GM12878 (cell line): Measurements from ENCODE around the gene ZBTB22. TPM values are rescaled to one million over a fixed set of nuclear protein-coding genes. Genes with fewer than 3 reads are reported as not detected.

Experiments
- ATF7 ChIP-seq: fragments of 450-650 bp; IDR thresholded peaks from 2 replicates; pipeline ENCODE4 v1.6.1; 2016; ENCODE audit warnings: low read depth, mild to moderate bottlenecking
- BCL11A ChIP-seq: IDR thresholded peaks from 2 replicates; pipeline ENCODE4 v1.6.1; 2011; ENCODE audit warnings: low read depth, low read length
- FOXM1 ChIP-seq: IDR thresholded peaks from 2 replicates; pipeline ENCODE4 v1.6.1; 2012; ENCODE audit warnings: low read depth, mild to moderate bottlenecking, inconsistent platforms, low read length, moderate library complexity
- GATAD2B ChIP-seq: fragments of 450-650 bp; conservative IDR thresholded peaks from 2 replicates; pipeline ENCODE4 v1.6.1; 2017; ENCODE audit warnings: low read depth, mild to moderate bottlenecking, moderate library complexity
- KLF5 ChIP-seq: fragments of 450-650 bp; IDR thresholded peaks from 2 replicates; pipeline ENCODE4 v1.6.1; 2014; ENCODE audit warnings: mild to moderate bottlenecking; ENCODE audit not compliant: partially characterized antibody
- MEF2B ChIP-seq: fragments of 450-650 bp; IDR thresholded peaks from 2 replicates; pipeline ENCODE4 v1.6.1; 2018; ENCODE audit warnings: mild to moderate bottlenecking, moderate library complexity; ENCODE audit not compliant: partially characterized antibody, poor library complexity, severe bottlenecking
- PAX5 ChIP-seq: IDR thresholded peaks from 2 replicates; pipeline ENCODE4 v1.6.1; 2011; ENCODE audit warnings: low read depth, low read length, borderline replicate concordance
- SIN3A ChIP-seq: IDR thresholded peaks from 2 replicates; pipeline ENCODE4 v1.6.1; 2012; ENCODE audit warnings: low read depth, low read length, improper control_type of control experiment
- STAT1 ChIP-seq: fragments of 450-650 bp; conservative IDR thresholded peaks from 2 replicates; pipeline ENCODE4 v1.6.1; 2014; ENCODE audit warnings: antibody characterized with exemption, mild to moderate bottlenecking
- polyA plus RNA-seq, 11 experiments: library from polyadenylated mRNA; depleted of rRNA in 4 of 11; unstranded in 6 of 11; stranded (reverse) in 5 of 11; fragments of >200 nt; fragmentation: Nextera tagmentation in 4 of 11; fragmentation: Illumina TruSeq in 1 of 11; extraction: Ambion mirVana in 4 of 11; extraction: Trizol in 1 of 11; gene quantifications; 1 replicate in 1 of 11; 2 replicates in 10 of 11; pipeline versions ENCODE4 v1.2.1 to v1.2.3, GENCODE V29; 2011 to 2016; ENCODE audit warnings: inconsistent platforms in 2 of 11, missing spikeins in 2 of 11, low read depth in 1 of 11
- total RNA-seq, 4 experiments: library from RNA; depleted of rRNA in 3 of 4; stranded (reverse); fragments of >200 nt in 3 of 4; fragmentation: Illumina TruSeq in 1 of 4; extraction: Trizol in 1 of 4; gene quantifications; 2 replicates each; pipeline versions ENCODE4 v1.2.1 to v1.2.3, GENCODE V29; 2013 to 2021
- TF ChIP-seq, protein P1 (sequence below): IDR thresholded peaks from 2 replicates; pipeline ENCODE4 v1.6.1; 2012; ENCODE audit warnings: improper control_type of control experiment, low read depth, low read length; ENCODE audit not compliant: insufficient replicate concordance
- TF ChIP-seq, protein P2 (sequence below): fragments of 450-650 bp; IDR thresholded peaks from 2 replicates; pipeline ENCODE4 v1.6.1; 2014; ENCODE audit warnings: mild to moderate bottlenecking
- TF ChIP-seq, protein P3 (sequence below): fragments of 150-350 bp; IDR thresholded peaks from 2 replicates; pipeline ENCODE4 v1.6.1; 2014; ENCODE audit warnings: mild to moderate bottlenecking, low read depth, low read length
- TF ChIP-seq, protein P4 (sequence below): fragments of 450-650 bp; formaldehyde crosslinking; IDR thresholded peaks from 2 replicates; pipeline ENCODE4 v1.4.0; 2020; ENCODE audit warnings: mild to moderate bottlenecking, moderate library complexity
- TF ChIP-seq, protein P5 (sequence below): fragments of 450-650 bp; IDR thresholded peaks from 2 replicates; pipeline ENCODE4 v1.6.1; 2017; ENCODE audit warnings: antibody characterized with exemption, mild to moderate bottlenecking, moderate library complexity

Gene ZBTB22
- total and polyA plus RNA-seq, 10 of the 15 experiments (the other 5 are each of a cell fraction or from before 2014, with no cell fraction given) = 0.11 to 9.9 (median 4.8) TPM

DNA sequence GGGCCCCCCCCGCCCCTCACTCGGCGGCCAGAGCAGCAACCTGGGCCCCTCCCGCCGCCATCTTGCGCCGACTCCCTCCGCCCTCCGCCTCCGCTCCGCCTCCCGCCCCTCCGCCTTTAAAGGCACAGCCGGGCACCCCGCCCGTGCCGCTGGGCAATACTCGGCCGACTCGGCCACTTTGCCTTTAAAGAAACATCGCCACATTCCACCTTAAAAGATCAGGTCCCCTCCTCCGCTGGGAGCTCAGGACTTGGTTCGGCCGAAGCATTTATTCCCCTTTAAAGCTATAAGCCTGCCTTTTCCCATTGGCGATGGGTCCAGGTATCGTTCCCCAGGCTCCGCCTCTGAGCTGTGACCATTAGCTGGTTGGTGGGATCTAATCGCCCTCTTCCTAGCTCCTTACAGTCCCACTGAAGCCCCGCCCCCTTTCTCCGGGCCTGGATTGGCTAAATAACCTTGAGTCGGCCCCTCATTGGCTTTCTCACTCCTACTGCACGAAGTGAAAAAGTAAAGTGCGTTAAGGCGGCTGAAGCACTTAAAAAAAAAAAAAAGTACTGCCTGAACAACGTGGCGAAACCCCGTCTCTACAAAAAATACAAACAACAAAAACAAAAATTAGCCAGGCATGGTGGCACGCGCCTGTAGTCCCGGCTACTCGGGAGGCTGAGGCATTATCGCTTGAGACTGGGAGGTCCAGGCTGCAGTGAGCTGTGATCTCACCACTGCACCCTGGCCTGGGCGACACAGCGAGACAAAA lies at the start of gene ZBTB22 (continued):
- TF ChIP-seq MEF2B = no peak
- TF ChIP-seq, protein P1, sequence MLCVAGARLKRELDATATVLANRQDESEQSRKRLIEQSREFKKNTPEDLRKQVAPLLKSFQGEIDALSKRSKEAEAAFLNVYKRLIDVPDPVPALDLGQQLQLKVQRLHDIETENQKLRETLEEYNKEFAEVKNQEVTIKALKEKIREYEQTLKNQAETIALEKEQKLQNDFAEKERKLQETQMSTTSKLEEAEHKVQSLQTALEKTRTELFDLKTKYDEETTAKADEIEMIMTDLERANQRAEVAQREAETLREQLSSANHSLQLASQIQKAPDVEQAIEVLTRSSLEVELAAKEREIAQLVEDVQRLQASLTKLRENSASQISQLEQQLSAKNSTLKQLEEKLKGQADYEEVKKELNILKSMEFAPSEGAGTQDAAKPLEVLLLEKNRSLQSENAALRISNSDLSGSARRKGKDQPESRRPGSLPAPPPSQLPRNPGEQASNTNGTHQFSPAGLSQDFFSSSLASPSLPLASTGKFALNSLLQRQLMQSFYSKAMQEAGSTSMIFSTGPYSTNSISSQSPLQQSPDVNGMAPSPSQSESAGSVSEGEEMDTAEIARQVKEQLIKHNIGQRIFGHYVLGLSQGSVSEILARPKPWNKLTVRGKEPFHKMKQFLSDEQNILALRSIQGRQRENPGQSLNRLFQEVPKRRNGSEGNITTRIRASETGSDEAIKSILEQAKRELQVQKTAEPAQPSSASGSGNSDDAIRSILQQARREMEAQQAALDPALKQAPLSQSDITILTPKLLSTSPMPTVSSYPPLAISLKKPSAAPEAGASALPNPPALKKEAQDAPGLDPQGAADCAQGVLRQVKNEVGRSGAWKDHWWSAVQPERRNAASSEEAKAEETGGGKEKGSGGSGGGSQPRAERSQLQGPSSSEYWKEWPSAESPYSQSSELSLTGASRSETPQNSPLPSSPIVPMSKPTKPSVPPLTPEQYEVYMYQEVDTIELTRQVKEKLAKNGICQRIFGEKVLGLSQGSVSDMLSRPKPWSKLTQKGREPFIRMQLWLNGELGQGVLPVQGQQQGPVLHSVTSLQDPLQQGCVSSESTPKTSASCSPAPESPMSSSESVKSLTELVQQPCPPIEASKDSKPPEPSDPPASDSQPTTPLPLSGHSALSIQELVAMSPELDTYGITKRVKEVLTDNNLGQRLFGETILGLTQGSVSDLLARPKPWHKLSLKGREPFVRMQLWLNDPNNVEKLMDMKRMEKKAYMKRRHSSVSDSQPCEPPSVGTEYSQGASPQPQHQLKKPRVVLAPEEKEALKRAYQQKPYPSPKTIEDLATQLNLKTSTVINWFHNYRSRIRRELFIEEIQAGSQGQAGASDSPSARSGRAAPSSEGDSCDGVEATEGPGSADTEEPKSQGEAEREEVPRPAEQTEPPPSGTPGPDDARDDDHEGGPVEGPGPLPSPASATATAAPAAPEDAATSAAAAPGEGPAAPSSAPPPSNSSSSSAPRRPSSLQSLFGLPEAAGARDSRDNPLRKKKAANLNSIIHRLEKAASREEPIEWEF = no peak
- TF ChIP-seq GATAD2B = no peak
- TF ChIP-seq, protein P2, sequence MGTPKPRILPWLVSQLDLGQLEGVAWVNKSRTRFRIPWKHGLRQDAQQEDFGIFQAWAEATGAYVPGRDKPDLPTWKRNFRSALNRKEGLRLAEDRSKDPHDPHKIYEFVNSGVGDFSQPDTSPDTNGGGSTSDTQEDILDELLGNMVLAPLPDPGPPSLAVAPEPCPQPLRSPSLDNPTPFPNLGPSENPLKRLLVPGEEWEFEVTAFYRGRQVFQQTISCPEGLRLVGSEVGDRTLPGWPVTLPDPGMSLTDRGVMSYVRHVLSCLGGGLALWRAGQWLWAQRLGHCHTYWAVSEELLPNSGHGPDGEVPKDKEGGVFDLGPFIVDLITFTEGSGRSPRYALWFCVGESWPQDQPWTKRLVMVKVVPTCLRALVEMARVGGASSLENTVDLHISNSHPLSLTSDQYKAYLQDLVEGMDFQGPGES = peak; percentile 35; the same call in 1 of the 2 replicates
- TF ChIP-seq KLF5 = peak; percentile 45
- no peak for TF ChIP-seq SIN3A
- TF ChIP-seq ATF7 = peak; percentile 55
- TF ChIP-seq PAX5 = 0 out of 2 replicates have a peak, but pooled peaks have one; percentile 12
- TF ChIP-seq STAT1 = no peak
- TF ChIP-seq FOXM1 = 0 out of 2 replicates have a peak, but pooled peaks have one; percentile 55
- TF ChIP-seq, protein P3, sequence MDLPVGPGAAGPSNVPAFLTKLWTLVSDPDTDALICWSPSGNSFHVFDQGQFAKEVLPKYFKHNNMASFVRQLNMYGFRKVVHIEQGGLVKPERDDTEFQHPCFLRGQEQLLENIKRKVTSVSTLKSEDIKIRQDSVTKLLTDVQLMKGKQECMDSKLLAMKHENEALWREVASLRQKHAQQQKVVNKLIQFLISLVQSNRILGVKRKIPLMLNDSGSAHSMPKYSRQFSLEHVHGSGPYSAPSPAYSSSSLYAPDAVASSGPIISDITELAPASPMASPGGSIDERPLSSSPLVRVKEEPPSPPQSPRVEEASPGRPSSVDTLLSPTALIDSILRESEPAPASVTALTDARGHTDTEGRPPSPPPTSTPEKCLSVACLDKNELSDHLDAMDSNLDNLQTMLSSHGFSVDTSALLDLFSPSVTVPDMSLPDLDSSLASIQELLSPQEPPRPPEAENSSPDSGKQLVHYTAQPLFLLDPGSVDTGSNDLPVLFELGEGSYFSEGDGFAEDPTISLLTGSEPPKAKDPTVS = peak; percentile 76; the same call in 1 of the 2 replicates
- TF ChIP-seq, protein P4, sequence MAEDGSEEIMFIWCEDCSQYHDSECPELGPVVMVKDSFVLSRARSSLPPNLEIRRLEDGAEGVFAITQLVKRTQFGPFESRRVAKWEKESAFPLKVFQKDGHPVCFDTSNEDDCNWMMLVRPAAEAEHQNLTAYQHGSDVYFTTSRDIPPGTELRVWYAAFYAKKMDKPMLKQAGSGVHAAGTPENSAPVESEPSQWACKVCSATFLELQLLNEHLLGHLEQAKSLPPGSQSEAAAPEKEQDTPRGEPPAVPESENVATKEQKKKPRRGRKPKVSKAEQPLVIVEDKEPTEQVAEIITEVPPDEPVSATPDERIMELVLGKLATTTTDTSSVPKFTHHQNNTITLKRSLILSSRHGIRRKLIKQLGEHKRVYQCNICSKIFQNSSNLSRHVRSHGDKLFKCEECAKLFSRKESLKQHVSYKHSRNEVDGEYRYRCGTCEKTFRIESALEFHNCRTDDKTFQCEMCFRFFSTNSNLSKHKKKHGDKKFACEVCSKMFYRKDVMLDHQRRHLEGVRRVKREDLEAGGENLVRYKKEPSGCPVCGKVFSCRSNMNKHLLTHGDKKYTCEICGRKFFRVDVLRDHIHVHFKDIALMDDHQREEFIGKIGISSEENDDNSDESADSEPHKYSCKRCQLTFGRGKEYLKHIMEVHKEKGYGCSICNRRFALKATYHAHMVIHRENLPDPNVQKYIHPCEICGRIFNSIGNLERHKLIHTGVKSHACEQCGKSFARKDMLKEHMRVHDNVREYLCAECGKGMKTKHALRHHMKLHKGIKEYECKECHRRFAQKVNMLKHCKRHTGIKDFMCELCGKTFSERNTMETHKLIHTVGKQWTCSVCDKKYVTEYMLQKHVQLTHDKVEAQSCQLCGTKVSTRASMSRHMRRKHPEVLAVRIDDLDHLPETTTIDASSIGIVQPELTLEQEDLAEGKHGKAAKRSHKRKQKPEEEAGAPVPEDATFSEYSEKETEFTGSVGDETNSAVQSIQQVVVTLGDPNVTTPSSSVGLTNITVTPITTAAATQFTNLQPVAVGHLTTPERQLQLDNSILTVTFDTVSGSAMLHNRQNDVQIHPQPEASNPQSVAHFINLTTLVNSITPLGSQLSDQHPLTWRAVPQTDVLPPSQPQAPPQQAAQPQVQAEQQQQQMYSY (CRISPR knock-in tag) = no peak
- TF ChIP-seq, protein P5, sequence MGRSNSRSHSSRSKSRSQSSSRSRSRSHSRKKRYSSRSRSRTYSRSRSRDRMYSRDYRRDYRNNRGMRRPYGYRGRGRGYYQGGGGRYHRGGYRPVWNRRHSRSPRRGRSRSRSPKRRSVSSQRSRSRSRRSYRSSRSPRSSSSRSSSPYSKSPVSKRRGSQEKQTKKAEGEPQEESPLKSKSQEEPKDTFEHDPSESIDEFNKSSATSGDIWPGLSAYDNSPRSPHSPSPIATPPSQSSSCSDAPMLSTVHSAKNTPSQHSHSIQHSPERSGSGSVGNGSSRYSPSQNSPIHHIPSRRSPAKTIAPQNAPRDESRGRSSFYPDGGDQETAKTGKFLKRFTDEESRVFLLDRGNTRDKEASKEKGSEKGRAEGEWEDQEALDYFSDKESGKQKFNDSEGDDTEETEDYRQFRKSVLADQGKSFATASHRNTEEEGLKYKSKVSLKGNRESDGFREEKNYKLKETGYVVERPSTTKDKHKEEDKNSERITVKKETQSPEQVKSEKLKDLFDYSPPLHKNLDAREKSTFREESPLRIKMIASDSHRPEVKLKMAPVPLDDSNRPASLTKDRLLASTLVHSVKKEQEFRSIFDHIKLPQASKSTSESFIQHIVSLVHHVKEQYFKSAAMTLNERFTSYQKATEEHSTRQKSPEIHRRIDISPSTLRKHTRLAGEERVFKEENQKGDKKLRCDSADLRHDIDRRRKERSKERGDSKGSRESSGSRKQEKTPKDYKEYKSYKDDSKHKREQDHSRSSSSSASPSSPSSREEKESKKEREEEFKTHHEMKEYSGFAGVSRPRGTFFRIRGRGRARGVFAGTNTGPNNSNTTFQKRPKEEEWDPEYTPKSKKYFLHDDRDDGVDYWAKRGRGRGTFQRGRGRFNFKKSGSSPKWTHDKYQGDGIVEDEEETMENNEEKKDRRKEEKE = no peak
- no peak for TF ChIP-seq BCL11A
